Activated effector memory CD4-positive, alpha-beta T cell treated with Interleukin-2 at 50 U/mL for 16 hours (primary cell): Measurements from ENCODE around the gene KRTAP9-9.
"Not testable (repeated sequence)": the region's sequence is repeated elsewhere in the genome, so short reads cannot be mapped to it uniquely, and the experiment has no call there.

Experiments used
- DNase-seq: peaks from one replicate; pipeline ENCODE4 v3.0.0-alpha.2; 2020

KRTAP9-9 gene

DNA sequence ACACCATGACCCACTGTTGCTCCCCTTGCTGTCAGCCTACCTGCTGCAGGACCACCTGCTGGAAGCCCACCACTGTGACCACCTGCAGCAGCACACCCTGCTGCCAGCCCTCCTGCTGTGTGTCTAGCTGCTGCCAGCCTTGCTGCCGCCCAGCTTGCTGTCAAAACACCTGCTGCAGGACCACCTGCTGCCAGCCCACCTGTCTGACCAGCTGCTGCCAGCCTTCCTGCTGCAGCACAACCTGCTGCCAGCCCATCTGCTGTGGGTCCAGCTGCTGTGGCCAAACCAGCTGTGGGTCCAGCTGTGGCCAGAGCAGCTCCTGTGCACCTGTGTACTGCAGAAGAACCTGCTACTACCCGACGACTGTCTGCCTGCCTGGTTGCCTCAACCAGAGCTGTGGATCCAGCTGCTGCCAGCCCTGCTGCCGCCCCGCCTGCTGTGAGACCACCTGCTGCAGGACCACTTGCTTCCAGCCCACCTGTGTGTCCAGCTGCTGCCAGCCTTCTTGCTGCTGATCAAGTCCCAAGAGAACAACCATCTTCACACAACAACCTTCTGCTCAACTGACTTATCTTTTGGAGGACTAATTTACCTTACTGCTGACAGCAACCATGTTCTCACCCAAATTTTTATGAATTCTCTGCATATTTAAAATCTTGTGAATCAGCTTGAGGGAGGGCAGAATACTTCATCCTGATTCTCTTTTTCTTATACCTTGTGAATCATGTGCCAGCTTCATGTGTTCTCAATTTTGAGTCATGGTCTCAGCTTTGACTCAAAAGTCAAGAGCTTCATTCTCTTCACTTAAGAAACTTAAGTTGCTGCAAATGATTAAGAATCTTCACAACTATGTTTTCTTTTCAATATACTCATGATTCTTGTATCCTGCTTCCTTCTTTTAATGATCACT is at the start of gene KRTAP9-9:
Gene KRTAP9-9, plus strand, starts transcription at position 4 of the 910 bp plus-strand sequence.
- not testable (repeated sequence) for DNase-seq

- no peak for DNase-seq
These were observed 43.2 kb upstream of the KRTAP9-9 start for GRCh38 chr17:41211845-41212466.

GRCh38 chr17:41212524-41213169 is 42.5 kb upstream of the KRTAP9-9 start:
- no peak for DNase-seq

GRCh38 chr17:41215681-41216080 is 39.5 kb upstream of the KRTAP9-9 start:
- DNase-seq, result no peak

- no peak for DNase-seq
These were observed 31.4 kb upstream of the KRTAP9-9 start for GRCh38 chr17:41223821-41224220.

DNA sequence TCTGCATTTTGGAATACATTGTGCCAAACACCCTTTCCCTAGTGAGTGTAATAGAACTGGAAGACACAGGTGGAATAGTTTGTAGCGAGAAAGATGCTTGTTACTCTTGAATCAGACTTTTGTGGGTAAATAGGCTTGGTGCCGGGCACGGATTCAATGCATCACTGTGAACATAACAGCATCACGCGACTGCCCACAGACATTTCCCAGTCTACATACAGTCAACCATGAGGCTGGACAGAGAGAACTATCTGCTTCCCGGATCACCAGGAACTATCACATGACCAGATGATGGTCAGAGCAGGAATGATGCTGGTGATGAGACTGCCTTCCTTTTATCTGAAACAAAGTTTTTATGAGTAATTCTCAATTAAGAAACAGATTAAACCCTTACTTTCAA is 29.1 kb upstream of the KRTAP9-9 start:
- no peak for DNase-seq

DNA sequence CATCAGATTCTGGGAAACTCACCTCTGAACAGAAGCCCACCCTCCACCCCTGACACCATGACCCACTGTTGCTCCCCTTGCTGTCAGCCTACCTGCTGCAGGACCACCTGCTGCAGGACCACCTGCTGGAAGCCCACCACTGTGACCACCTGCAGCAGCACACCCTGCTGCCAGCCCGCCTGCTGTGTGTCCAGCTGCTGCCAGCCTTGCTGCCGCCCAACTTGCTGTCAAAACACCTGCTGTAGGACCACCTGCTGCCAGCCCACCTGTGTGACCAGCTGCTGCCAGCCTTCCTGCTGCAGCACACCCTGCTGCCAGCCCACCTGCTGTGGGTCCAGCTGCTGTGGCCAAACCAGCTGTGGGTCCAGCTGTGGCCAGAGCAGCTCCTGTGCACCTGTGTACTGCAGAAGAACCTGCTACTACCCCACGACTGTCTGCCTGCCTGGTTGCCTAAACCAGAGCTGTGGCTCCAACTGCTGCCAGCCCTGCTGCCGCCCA is 28.5 kb upstream of the KRTAP9-9 start, which contains the start of gene KRTAP9-2:
Gene KRTAP9-2, plus strand, starts transcription at position 51 of the 498 bp plus-strand sequence. Its CDS starts 7 bp downstream, at position 58.
- DNase-seq, result not testable (repeated sequence)

DNA sequence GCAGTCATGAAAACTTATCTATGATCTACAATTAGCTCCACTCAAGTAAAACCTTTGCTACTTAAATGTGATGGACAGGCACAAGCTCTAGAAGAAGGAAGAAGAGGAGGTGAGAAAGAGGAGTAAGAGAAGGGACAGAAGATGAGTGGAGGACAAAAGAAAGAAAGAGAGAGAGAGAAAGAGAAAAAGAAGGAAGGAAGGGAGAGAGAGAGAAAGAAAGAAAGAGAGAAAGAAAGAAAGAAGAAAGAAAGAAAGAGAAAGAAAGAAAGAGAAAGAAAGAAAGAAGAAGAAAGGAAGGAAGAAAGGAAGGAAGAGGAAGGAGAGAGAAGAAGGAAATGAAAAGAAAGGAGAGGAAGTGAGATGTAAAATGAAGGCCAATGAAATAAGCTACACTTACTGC is 25.1 kb upstream of the KRTAP9-9 start:
- DNase-seq, result no peak

DNA sequence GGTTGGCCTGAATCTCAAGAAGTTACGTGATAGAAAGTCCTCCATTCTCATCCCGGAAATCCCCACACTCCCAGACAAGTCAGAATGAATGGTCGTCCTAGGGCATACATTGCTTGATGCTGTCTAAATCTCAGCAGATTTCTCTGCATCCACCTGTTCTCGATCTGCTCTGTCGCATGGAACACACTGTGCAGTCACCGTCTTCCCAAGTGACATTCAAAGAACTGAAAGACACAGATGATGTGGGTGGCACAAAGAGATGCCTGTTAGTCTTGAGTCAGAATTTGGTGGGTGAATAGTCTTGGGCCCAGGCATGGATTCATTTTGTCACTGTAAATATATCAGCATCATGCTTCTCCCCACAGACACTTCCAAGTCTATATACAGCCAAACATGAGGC is 23.5 kb upstream of the KRTAP9-9 start:
- DNase-seq, result no peak

GRCh38 chr17:41232399-41233105 is 22.6 kb upstream of the KRTAP9-9 start, which contains the start of gene KRTAP9-3:
KRTAP9-3 (plus strand) TSS chr17:41232449; CDS start chr17:41232502, 53 bp downstream.
- DNase-seq, result not testable (repeated sequence)

DNA sequence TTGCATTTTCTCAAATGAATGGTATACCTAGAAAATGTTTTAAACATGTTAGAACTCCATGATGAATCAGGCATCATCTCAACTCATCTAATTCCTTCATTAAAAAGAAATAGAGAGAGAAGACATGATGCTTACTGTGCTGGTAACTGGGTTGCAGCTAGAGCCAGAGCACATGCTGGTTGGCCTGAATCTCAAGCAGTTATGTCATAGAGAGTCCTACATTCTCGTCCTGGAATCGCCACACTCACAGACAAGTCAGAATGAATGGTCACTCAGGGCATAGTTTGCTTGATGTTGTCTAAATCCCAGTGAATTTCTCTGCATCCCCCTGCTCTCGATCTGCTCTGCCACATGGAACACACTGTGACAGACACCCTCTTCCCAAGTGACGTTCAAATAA is 18.1 kb upstream of the KRTAP9-9 start:
- DNase-seq, result not testable (repeated sequence)

- not testable (repeated sequence) for DNase-seq
These were observed 17.2 kb upstream of the KRTAP9-9 start, which contains the start of gene KRTAP9-8 for GRCh38 chr17:41237949-41238437. KRTAP9-8 (plus strand) TSS chr17:41237999; CDS start chr17:41238052, 53 bp downstream.

- not testable (repeated sequence) for DNase-seq
These were observed 8.0 kb upstream of the KRTAP9-9 start for GRCh38 chr17:41246995-41247787.

DNA sequence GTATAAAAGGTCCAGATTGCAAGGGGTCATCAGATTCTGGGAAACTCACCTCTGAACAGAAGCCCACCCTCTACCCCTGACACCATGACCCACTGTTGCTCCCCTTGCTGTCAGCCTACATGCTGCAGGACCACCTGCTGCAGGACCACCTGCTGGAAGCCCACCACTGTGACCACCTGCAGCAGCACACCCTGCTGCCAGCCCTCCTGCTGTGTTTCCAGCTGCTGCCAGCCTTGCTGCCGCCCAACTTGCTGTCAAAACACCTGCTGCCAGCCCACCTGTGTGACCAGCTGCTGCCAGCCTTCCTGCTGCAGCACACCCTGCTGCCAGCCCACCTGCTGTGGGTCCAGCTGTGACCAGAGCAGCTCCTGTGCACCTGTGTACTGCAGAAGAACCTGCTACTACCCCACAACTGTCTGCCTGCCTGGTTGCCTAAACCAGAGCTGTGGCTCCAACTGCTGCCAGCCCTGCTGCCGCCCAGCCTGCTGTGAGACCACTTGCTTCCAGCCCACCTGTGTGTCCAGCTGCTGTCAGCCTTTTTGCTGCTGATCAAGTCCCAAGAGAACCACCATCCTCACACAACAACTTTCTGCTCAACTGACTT is 5.4 kb upstream of the KRTAP9-9 start, which contains the start of gene KRTAP9-4:
Gene KRTAP9-4, plus strand, starts transcription at position 51 of the 604 bp plus-strand sequence. Its CDS starts 34 bp downstream, at position 85.
- DNase-seq, result not testable (repeated sequence)

- DNase-seq, result no peak
These were observed 3.9 kb upstream of the KRTAP9-9 start for GRCh38 chr17:41251261-41251660.

DNA sequence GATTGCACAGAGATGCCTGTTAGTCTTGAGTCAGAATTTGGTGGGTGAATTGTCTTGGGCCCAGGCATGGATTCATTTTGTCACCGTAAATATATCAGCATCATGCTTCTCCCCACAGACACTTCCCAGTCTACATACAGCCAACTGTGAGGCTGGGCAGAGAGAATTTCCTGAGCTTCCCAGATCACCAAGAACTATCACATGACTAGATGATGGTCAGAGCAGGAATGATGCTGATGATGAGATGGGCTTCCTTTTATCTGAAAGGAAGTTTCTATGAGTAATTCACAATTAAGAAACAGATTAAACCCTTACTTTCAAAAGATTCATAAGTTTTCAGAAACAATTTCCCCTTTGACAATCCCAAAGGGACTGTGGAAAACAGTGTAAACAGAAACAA is 323 bp upstream of the KRTAP9-9 start:
- DNase-seq, result no peak

GRCh38 chr17:41256291-41256685 is 1.1 kb downstream of the KRTAP9-9 start:
- DNase-seq, result no peak

DNA sequence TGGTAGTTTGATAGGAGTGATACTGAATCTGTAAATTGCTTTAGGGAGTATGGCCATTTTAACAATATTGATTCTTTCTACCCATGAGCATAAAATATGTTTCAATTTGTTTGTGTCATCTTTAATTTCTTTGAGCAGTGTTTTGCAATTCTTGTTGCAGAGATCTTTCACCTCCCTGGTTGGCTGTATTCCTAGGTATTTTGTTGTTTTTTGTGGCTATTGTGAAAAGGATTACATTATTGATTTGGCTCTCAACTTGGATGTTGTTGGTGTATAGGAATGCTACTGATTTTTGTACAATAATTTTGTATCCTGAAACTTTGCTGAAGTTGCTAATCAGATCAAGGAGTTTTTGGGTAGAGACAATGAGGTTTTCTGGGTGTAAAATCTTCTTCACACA is 3.2 kb downstream of the KRTAP9-9 start:
- no peak for DNase-seq

DNA sequence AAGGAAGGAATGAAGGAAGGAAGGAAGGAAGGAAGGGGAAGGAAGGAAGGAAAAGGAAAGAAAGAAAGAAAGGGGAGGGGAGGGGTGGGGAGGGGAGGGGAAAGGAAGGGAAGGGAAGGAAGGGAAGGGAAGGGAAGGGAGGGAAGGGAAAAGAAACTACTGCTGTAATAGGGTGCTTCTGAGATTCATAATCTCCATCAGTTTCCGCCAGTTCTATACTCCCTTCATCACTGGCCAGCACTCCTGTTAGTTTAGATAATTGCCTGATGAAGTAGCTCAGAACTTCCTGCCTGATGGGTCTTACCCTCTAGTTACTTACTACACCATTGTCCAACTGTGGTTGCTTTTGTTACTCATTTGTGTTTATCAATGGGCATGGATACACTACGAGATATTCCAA is 8.0 kb downstream of the KRTAP9-9 start:
- no peak for DNase-seq

- no peak for DNase-seq
These were observed 9.4 kb downstream of the KRTAP9-9 start for GRCh38 chr17:41264599-41264998.

DNA sequence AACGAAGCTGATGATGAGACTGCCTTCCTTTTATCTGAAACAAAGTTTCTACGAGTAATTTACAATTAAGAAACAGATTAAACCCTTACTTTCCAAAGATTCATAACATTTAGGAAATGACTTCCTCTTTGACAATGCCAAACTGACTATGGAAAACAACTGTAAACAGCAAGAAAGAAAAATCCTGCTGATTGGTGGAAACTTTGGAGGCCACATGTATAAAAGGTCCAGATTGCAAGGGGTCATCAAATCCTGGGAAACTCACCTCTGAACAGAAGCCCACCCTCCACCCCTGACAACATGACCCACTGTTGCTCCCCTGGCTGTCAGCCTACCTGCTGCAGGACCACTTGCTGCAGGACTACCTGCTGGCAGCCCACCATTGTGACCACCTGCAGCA is 9.9 kb downstream of the KRTAP9-9 start, which contains the start of gene KRTAP9-6:
Gene KRTAP9-6, plus strand, starts transcription at position 301 of the 400 bp plus-strand sequence. Its CDS starts 0 bp downstream, at position 301.
- no peak for DNase-seq
